ENCODE results near the gene SWAP70. TPM values are rescaled to one million over a fixed set of nuclear protein-coding genes. Genes with fewer than 3 reads are reported as not detected.

SWAP70 gene
- total RNA-seq, 1 donor from 2014 or later: 20.4 TPM

- H3K36me3 Mint-ChIP-seq (ENCODE audit: low read depth): peaks cover 5% of the 10 kb centered on the region
- peak overlapping the region; percentile 8 for H3K27ac Mint-ChIP-seq (ENCODE audit: unreplicated experiment)
- no peaks in the 10 kb centered on the region for H3K9me3 Mint-ChIP-seq (ENCODE audit: low read depth)
- no peak overlapping the region for H3K4me3 Mint-ChIP-seq (ENCODE audit: unreplicated experiment)
- no peaks in the 10 kb centered on the region for H3K27me3 Mint-ChIP-seq (ENCODE audit: low read depth)
- TF ChIP-seq CTCF (IDR thresholded peaks at IDR 0.05): no peak
- H3K4me1 Mint-ChIP-seq (ENCODE audit: low read depth): peaks cover 40% of the 10 kb centered on the region
- DNase-seq (ENCODE audit: low spot score): no peak
Observed at GRCh38 chr11:9720290-9720630, 56.4 kb downstream of the SWAP70 start.

GRCh38 chr11:9722023-9722422 is 58.1 kb downstream of the SWAP70 start:
- Mint-ChIP-seq H3K9me3 (ENCODE audit: low read depth) (no peaks in the 10 kb centered on the region), H3K36me3 (ENCODE audit: low read depth) (peaks cover 2% of the 10 kb centered on the region), H3K27ac (ENCODE audit: unreplicated experiment) (no peak overlapping the region), H3K27me3 (ENCODE audit: low read depth) (no peaks in the 10 kb centered on the region), H3K4me3 (ENCODE audit: unreplicated experiment) (no peak overlapping the region), H3K4me1 (ENCODE audit: low read depth) (peaks cover 37% of the 10 kb centered on the region)
- TF ChIP-seq CTCF (IDR thresholded peaks at IDR 0.05): no peak
- DNase-seq (ENCODE audit: low spot score): no peak

- H3K27ac Mint-ChIP-seq (ENCODE audit: unreplicated experiment): no peak overlapping the region
- no peak for DNase-seq (ENCODE audit: low spot score)
- no peaks in the 10 kb centered on the region for H3K27me3 Mint-ChIP-seq (ENCODE audit: low read depth)
Observed at GRCh38 chr11:9722893-9723292, 59.0 kb downstream of the SWAP70 start.

GRCh38 chr11:9726321-9727022 is 62.6 kb downstream of the SWAP70 start:
- Mint-ChIP-seq H3K27ac (ENCODE audit: unreplicated experiment) (peak overlapping the region; percentile 74), H3K4me3 (ENCODE audit: unreplicated experiment) (no peak overlapping the region), H3K27me3 (ENCODE audit: low read depth) (no peaks in the 10 kb centered on the region)

More at GRCh38 chr11:9722893-9723292, 59.0 kb downstream of the SWAP70 start:
- TF ChIP-seq CTCF (IDR thresholded peaks at IDR 0.05): no peak
- Mint-ChIP-seq H3K4me1 (ENCODE audit: low read depth) (peaks cover 28% of the 10 kb centered on the region), H3K36me3 (ENCODE audit: low read depth) (peaks cover 2% of the 10 kb centered on the region), H3K4me3 (ENCODE audit: unreplicated experiment) (no peak overlapping the region), H3K9me3 (ENCODE audit: low read depth) (no peaks in the 10 kb centered on the region)

GRCh38 chr11:9728058-9728457 is 64.2 kb downstream of the SWAP70 start:
- DNase-seq (ENCODE audit: low spot score): no peak
- peaks cover 7% of the 10 kb centered on the region for H3K4me1 Mint-ChIP-seq (ENCODE audit: low read depth)
- H3K27ac Mint-ChIP-seq (ENCODE audit: unreplicated experiment): no peak overlapping the region
- peaks cover 16% of the 10 kb centered on the region for H3K36me3 Mint-ChIP-seq (ENCODE audit: low read depth)
- no peak for TF ChIP-seq CTCF (IDR thresholded peaks at IDR 0.05)
- no peaks in the 10 kb centered on the region for H3K27me3 Mint-ChIP-seq (ENCODE audit: low read depth)
- no peaks in the 10 kb centered on the region for H3K9me3 Mint-ChIP-seq (ENCODE audit: low read depth)
- H3K4me3 Mint-ChIP-seq (ENCODE audit: unreplicated experiment): no peak overlapping the region

More at GRCh38 chr11:9726321-9727022, 62.6 kb downstream of the SWAP70 start:
- H3K4me1 Mint-ChIP-seq (ENCODE audit: low read depth): peaks cover 7% of the 10 kb centered on the region
- no peaks in the 10 kb centered on the region for H3K9me3 Mint-ChIP-seq (ENCODE audit: low read depth)
- no peak for TF ChIP-seq CTCF (IDR thresholded peaks at IDR 0.05)
- H3K36me3 Mint-ChIP-seq (ENCODE audit: low read depth): peaks cover 8% of the 10 kb centered on the region
- no peak for DNase-seq (ENCODE audit: low spot score)

All from chondrocyte (in vitro differentiated cells).